GM21381 (cell line): ENCODE measurements around the gene MRPL36.
"Not testable (repeated sequence)": the region's sequence is repeated elsewhere in the genome, so short reads cannot be mapped to it uniquely, and the experiment has no call there.

Experiments used
- ATAC-seq: cut with Tn5 transposase; IDR thresholded peaks from one replicate; pipeline ENCODE4 v1.9.1; 2021; ENCODE audit warnings: mild to moderate bottlenecking, moderate library complexity; ENCODE audit not compliant: unreplicated experiment

MRPL36 gene

GRCh38 chr5:1797103-1797800 lies 2.4 kb downstream of the MRPL36 start:
- ATAC-seq = no peak

- ATAC-seq = no peak
Observed at GRCh38 chr5:1796371-1797102, 3.1 kb downstream of the MRPL36 start.

GRCh38 chr5:1795931-1796330 lies 3.7 kb downstream of the MRPL36 start:
- no peak for ATAC-seq

GRCh38 chr5:1795506-1795905 lies 4.1 kb downstream of the MRPL36 start:
- ATAC-seq = no peak

GRCh38 chr5:1794901-1795290 lies 4.7 kb downstream of the MRPL36 start:
- ATAC-seq = no peak

GRCh38 chr5:1793966-1794900 lies 5.4 kb downstream of the MRPL36 start:
- ATAC-seq = no peak

- no peak for ATAC-seq
Observed at GRCh38 chr5:1793301-1793740, 6.3 kb downstream of the MRPL36 start.

GRCh38 chr5:1792842-1793266 lies 6.8 kb downstream of the MRPL36 start:
- ATAC-seq = peak; percentile 95

GRCh38 chr5:1791176-1791575 lies 8.5 kb downstream of the MRPL36 start:
- ATAC-seq = no peak

- ATAC-seq = no peak
Observed at GRCh38 chr5:1789834-1790471, 9.7 kb downstream of the MRPL36 start.

- not testable (repeated sequence) for ATAC-seq
Observed at GRCh38 chr5:1789438-1789833, 10.2 kb downstream of the MRPL36 start.

- no peak for ATAC-seq
Observed at GRCh38 chr5:1788828-1789227, 10.8 kb downstream of the MRPL36 start.

- no peak for ATAC-seq
Observed at GRCh38 chr5:1788200-1788599, 11.4 kb downstream of the MRPL36 start.

- ATAC-seq = no peak
Observed at GRCh38 chr5:1787472-1788047, 12.1 kb downstream of the MRPL36 start.

GRCh38 chr5:1786621-1787471 lies 12.8 kb downstream of the MRPL36 start:
- no peak for ATAC-seq

GRCh38 chr5:1785984-1786383 lies 13.7 kb downstream of the MRPL36 start:
- ATAC-seq = no peak

- ATAC-seq = no peak
Observed at GRCh38 chr5:1785062-1785461, 14.6 kb downstream of the MRPL36 start.

- no peak for ATAC-seq
Observed at GRCh38 chr5:1784197-1785050, 15.2 kb downstream of the MRPL36 start.

GRCh38 chr5:1783216-1783554 lies 16.5 kb downstream of the MRPL36 start:
- ATAC-seq = peak; percentile 83
